Right lobe of liver (tissue), 4 donors: Measurements from ENCODE around the gene BOC.

ENCODE experiments used
- POLR2A ChIP-seq: fragments of 450-650 bp; IDR thresholded peaks from one replicate; pipeline ENCODE4 v1.6.1; 2017; ENCODE audit warnings: antibody characterized with exemption, mild to moderate bottlenecking
- TF ChIP-seq, protein P1 (sequence below), 4 donors: fragments of 200-600 bp in 3 of 4; fragments of 450-650 bp in 1 of 4; IDR thresholded peaks; one replicate each; pipeline versions ENCODE4 v1.5.1 to v1.8.0; 2016 to 2022; ENCODE audit warnings: antibody characterized with exemption in 4 of 4, mild to moderate bottlenecking in 2 of 4
- donor health status: DM: no; HTN: no; CAD: no.
- donor health status: DM: no; HTN: no; CAD: no.
- donor health status: DM: no; HTN: yes; CAD: no.

DNA sequence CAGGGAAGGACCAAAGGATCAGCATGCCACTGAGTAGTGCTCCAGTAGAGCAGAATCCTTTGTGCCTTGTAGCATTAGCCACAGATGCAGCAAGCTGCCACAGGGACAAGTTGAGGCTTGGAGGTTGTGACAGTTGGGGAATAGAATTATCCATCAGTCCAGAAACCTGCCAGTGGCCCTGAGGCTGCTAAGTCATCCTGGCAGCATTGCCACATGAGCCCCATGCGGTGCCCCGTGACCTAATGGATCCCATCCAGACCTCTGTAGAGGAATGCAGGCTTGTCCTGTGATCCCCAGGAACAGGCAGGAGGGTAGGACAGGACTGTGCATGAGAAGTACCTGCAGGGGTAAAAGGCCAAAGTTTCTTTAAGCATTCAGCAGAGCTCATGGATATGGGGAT, 51.7 kb downstream of the BOC start:
- TF ChIP-seq, protein P1, sequence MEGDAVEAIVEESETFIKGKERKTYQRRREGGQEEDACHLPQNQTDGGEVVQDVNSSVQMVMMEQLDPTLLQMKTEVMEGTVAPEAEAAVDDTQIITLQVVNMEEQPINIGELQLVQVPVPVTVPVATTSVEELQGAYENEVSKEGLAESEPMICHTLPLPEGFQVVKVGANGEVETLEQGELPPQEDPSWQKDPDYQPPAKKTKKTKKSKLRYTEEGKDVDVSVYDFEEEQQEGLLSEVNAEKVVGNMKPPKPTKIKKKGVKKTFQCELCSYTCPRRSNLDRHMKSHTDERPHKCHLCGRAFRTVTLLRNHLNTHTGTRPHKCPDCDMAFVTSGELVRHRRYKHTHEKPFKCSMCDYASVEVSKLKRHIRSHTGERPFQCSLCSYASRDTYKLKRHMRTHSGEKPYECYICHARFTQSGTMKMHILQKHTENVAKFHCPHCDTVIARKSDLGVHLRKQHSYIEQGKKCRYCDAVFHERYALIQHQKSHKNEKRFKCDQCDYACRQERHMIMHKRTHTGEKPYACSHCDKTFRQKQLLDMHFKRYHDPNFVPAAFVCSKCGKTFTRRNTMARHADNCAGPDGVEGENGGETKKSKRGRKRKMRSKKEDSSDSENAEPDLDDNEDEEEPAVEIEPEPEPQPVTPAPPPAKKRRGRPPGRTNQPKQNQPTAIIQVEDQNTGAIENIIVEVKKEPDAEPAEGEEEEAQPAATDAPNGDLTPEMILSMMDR (IDR thresholded peaks at IDR 0.05), result no peak
- TF ChIP-seq POLR2A, result no peak
